Measurements from ENCODE around the gene SMAD4.

SMAD4 gene

DNA sequence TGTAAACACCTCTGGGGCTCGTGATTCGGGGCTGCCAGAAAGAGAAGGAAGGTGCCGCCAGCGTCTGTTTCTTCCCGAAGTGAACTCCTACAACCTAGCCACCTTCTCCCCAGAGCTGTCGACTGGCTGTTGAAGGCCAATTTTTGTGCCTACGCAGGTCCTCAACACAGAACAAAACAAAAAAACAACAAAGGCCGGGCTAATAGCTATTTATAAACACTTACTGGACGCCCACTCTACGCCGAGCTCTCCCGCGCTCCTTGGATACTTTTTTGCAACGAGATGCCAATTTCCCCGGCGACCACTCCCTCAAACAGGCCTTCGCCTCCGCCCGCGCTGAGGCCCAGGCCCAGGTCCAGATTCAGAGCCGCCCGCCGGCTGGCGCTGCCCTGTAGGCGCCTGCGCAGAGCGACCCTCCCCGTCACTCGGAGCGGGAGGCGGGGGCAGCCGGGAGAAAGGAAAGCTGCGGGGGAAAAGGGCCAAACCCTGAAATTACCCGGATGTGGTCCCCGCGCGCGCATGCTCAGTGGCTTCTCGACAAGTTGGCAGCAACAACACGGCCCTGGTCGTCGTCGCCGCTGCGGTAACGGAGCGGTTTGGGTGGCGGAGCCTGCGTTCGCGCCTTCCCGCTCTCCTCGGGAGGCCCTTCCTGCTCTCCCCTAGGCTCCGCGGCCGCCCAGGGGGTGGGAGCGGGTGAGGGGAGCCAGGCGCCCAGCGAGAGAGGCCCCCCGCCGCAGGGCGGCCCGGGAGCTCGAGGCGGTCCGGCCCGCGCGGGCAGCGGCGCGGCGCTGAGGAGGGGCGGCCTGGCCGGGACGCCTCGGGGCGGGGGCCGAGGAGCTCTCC is at the start of gene SMAD4:
Gene SMAD4, plus strand, starts transcription at position 520 of the 843 bp plus-strand sequence. CDS start 16,834 bp downstream, outside the sequence.
- Histone ChIP-seq H3K27me3 (no peaks in the 10 kb centered on the region), H3K4me3 (peak within 1 kb of the TSS; percentile 57 to 85), H3K27ac (peak within 1 kb of the TSS; percentile 91 to 92), H3K4me1 (peaks cover 0 to 62% (median 21%) of the 10 kb centered on the region in 4 donors), H3K36me3 (peaks cover 0 to 18% (median 0%) of the 10 kb centered on the region in 3 donors), H3K9me3 (no peaks in the 10 kb centered on the region)
- peak; percentile 95 to 98 for DNase-seq
- intact Hi-C loops (cut with DNase I; ENCODE audit: low total_unique reads) = loop anchor here (5.0 kb wide), 2 partner anchors 58 to 153 kb away; partner anchors contain the start of gene ME2
- TF ChIP-seq, protein P1, sequence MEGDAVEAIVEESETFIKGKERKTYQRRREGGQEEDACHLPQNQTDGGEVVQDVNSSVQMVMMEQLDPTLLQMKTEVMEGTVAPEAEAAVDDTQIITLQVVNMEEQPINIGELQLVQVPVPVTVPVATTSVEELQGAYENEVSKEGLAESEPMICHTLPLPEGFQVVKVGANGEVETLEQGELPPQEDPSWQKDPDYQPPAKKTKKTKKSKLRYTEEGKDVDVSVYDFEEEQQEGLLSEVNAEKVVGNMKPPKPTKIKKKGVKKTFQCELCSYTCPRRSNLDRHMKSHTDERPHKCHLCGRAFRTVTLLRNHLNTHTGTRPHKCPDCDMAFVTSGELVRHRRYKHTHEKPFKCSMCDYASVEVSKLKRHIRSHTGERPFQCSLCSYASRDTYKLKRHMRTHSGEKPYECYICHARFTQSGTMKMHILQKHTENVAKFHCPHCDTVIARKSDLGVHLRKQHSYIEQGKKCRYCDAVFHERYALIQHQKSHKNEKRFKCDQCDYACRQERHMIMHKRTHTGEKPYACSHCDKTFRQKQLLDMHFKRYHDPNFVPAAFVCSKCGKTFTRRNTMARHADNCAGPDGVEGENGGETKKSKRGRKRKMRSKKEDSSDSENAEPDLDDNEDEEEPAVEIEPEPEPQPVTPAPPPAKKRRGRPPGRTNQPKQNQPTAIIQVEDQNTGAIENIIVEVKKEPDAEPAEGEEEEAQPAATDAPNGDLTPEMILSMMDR (IDR thresholded peaks at IDR 0.05) = no peak

DNA sequence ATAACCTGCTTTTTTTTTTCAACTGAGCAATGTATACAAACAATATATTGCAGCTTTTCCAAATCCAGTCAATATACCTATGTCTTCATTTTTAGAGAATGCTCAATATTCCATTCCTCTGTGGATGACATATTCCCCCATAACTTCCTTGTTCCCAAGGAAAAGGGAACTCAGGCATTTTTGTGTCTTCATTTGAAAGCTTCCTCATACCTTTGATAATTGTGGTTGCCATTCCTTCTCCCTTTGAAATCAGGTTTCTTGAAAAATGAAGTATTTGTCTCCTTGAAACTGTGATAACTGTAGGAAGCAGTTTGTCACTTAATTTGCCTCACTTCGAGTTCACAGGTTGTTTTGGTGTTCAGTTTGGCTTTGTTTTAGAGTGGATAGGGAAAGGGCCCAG is 48.6 kb upstream of the SMAD4 start:
- Histone ChIP-seq H3K9me3 (no peaks in the 10 kb centered on the region), H3K4me1 (peaks cover 0 to 23% (median 8%) of the 10 kb centered on the region in 4 donors), H3K4me3 (no peak overlapping the region), H3K27ac (no peak overlapping the region), H3K36me3 (peaks cover 21 to 35% (median 22%) of the 10 kb centered on the region in 3 donors), H3K27me3 (no peaks in the 10 kb centered on the region)
- no peak for DNase-seq
- intact Hi-C loops (cut with DNase I; ENCODE audit: low total_unique reads) = no loop called here
- TF ChIP-seq, protein P1 (IDR thresholded peaks at IDR 0.05) = no peak

DNA sequence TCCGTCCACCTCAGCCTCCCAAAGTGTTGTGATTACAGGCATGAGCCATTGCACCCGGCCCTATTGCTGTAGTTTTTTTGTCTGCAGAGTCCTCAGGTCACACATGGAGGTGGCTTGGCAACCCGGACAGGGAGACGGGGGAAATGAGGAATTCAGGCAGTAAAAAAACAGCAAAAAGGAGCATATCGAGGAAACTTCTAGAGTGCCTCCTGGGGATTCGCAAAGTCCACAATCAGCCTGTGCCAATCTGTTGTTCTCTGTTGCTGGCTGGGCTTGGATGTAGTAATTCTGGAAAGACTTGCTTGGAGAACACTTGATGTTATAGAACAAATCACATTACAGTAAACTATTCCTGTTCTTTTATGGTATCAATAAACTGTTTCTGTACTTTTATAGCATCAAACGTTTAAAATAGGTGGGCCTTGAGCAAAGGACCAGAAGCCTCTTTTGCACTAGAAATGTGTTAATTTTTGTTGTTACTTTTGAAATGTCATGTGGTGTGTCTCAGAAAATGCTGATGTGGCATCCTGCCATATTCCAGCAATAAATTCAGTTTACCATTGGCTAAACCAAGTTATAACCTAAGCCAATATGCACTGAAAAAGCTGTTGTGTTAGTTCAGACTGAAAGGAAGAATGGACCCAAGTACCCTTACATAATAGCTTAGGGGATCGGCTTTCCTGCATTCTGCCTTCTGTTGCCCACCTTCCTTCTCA is 47.8 kb upstream of the SMAD4 start:
- H3K27me3 ChIP-seq = no peaks in the 10 kb centered on the region
- H3K9me3 ChIP-seq = no peaks in the 10 kb centered on the region
- intact Hi-C loops (cut with DNase I; ENCODE audit: low total_unique reads) = no loop called here
- no peak for DNase-seq
- peaks cover 12 to 26% (median 13%) of the 10 kb centered on the region in 3 donors for H3K36me3 ChIP-seq
- peaks cover 0 to 32% (median 16%) of the 10 kb centered on the region in 4 donors for H3K4me1 ChIP-seq
- TF ChIP-seq, protein P1 (IDR thresholded peaks at IDR 0.05) = no peak
- H3K4me3 ChIP-seq = no peak overlapping the region
- H3K27ac ChIP-seq = no peak overlapping the region

DNA sequence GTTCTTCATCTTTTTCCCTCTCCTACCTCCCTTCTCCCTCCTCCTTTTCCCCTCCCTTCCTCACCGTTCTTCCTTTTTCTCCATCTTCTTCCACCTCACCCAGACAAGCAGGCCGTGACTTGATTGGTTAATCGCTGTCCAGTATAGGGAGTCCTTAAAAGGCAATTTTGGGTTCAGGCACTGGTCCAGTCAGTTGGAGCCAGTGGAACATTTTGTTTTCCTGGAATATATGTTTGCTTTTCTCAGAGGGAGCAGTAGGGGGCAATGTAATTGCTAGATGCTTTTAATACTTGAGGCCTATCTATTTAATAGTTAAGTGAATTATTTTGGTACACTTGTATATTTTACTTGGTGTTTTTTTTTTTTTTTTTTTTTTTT is 47.2 kb upstream of the SMAD4 start:
- H3K27me3 ChIP-seq = no peaks in the 10 kb centered on the region
- no peak overlapping the region for H3K27ac ChIP-seq
- intact Hi-C loops (cut with DNase I; ENCODE audit: low total_unique reads) = no loop called here
- H3K36me3 ChIP-seq = peaks cover 8 to 21% (median 8%) of the 10 kb centered on the region in 3 donors
- DNase-seq = no peak
- TF ChIP-seq, protein P1 (IDR thresholded peaks at IDR 0.05) = no peak
- H3K4me3 ChIP-seq = no peak overlapping the region
- peaks cover 0 to 37% (median 22%) of the 10 kb centered on the region in 4 donors for H3K4me1 ChIP-seq
- H3K9me3 ChIP-seq = no peaks in the 10 kb centered on the region

DNA sequence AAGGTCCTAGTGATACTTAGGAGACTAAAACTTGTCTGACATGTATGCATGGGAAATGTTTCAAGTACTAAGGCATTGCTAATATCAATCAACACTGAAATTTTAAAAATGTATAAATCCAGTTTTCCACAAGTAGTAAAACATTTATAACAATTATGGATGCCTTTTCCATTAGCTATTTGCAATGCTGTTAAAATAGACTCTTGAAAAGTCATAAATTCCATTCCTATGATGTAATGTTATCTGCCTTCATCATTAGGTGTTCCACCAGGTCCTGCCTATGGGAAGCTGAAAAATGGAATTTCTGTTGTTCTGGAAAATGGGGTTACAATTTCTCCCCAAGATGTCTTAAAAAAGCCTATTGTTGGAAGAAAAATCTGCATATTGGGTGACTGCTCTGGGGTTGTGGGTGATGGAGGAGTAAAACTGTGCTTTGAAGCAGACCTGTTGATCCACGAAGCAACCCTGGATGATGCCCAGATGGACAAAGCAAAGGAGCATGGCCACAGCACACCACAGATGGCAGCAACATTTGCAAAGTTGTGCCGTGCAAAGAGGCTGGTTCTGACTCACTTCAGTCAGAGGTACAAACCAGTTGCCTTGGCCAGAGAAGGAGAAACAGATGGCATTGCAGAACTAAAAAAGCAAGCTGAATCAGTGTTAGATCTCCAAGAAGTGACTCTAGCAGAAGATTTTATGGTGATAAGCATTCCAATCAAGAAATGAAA is 43.5 kb upstream of the SMAD4 start:
- intact Hi-C loops (cut with DNase I; ENCODE audit: low total_unique reads) = no loop called here
- H3K27ac ChIP-seq = peak overlapping the region; percentile 61 to 65
- H3K27me3 ChIP-seq = no peaks in the 10 kb centered on the region
- no peak for DNase-seq
- no peaks in the 10 kb centered on the region for H3K36me3 ChIP-seq
- peaks cover 0 to 40% (median 22%) of the 10 kb centered on the region in 4 donors for H3K4me1 ChIP-seq
- no peak overlapping the region for H3K4me3 ChIP-seq
- no peaks in the 10 kb centered on the region for H3K9me3 ChIP-seq
- TF ChIP-seq, protein P1 (IDR thresholded peaks at IDR 0.05) = no peak

Measured in tibial artery (tissue), 4 donors.